Activated CD4-positive, alpha-beta memory T cell treated with anti-CD3 and anti-CD28 coated beads for 36 hours (primary cell): ENCODE measurements around the gene OR9I1. TPM values are rescaled to one million over a fixed set of nuclear protein-coding genes. Genes with fewer than 3 reads are reported as not detected.

Experiments
- CTCF ChIA-PET: fragments of 350-600 bp; sonication (Branson Sonifier 250); formaldehyde crosslinking; loops from one replicate; lab custom pipeline; 2021; ENCODE audit warnings: antibody characterized with exemption, inconsistent platforms; lab: Charles Lee
- POLR2A ChIA-PET: fragments of 350-600 bp; sonication (Branson Sonifier 250); formaldehyde crosslinking; loops from one replicate; lab custom pipeline; 2021; ENCODE audit warnings: antibody characterized with exemption; lab: Charles Lee
- DNase-seq: peaks from one replicate; pipeline ENCODE4 v3.0.0-alpha.2; 2020
- H3K27ac Mint-ChIP-seq: one replicate; pipeline ENCODE4 v1.8.0; 2021; ENCODE audit warnings: mixed read lengths
- H3K27me3 Mint-ChIP-seq: one replicate; pipeline ENCODE4 v1.8.0; 2021; ENCODE audit warnings: mixed read lengths
- H3K36me3 Mint-ChIP-seq: one replicate; pipeline ENCODE4 v1.8.0; 2021; ENCODE audit warnings: mixed read lengths
- H3K4me1 Mint-ChIP-seq: one replicate; pipeline ENCODE4 v1.8.0; 2021; ENCODE audit warnings: low read depth, mixed read lengths
- H3K4me3 Mint-ChIP-seq: one replicate; pipeline ENCODE4 v1.8.0; 2021; ENCODE audit warnings: mild to moderate bottlenecking, mixed read lengths
- H3K9me3 Mint-ChIP-seq: one replicate; pipeline ENCODE4 v1.8.0; 2021; ENCODE audit warnings: mixed read lengths
- intact Hi-C: fragments of 100-400 bp; cut with micrococcal nuclease; formaldehyde crosslinking; loops from one replicate; pipeline ENCODE4 v1.15.1; 2023
- total RNA-seq, 2 experiments: library from RNA; stranded (reverse); gene quantifications; one replicate each; pipeline ENCODE4 v1.2.3, GENCODE V29; 2021

The OR9I1 gene
- total RNA-seq = not detected

- intact Hi-C loops = no loop called here
- Mint-ChIP-seq H3K36me3 (no peaks in the 10 kb centered on the region), H3K4me1 (no peaks in the 10 kb centered on the region), H3K27ac (no peak within 1 kb of the TSS), H3K27me3 (peaks cover 9% of the 10 kb centered on the region), H3K9me3 (no peaks in the 10 kb centered on the region), H3K4me3 (no peak within 1 kb of the TSS)
- DNase-seq = no peak
- ChIA-PET POLR2A (no interaction called here), CTCF (no interaction called here)
Observed at GRCh38 chr11:58125469-58125868, at the start of gene OR9I1. Gene OR9I1 (minus strand): TSS chr11:58125530. CDS start chr11:58119444, 6,086 bp downstream.

GRCh38 chr11:58165504-58166106 lies 40.3 kb upstream of the OR9I1 start:
- POLR2A ChIA-PET = no interaction called here
- no peak for DNase-seq
- Mint-ChIP-seq H3K27ac (no peak overlapping the region), H3K4me1 (no peaks in the 10 kb centered on the region), H3K27me3 (peaks cover 5% of the 10 kb centered on the region), H3K9me3 (no peaks in the 10 kb centered on the region), H3K4me3 (no peak overlapping the region), H3K36me3 (no peaks in the 10 kb centered on the region)
- intact Hi-C loops = no loop called here
- CTCF ChIA-PET = no interaction called here

- Mint-ChIP-seq H3K36me3 (no peaks in the 10 kb centered on the region), H3K9me3 (no peaks in the 10 kb centered on the region), H3K27ac (no peak overlapping the region), H3K27me3 (peaks cover 5% of the 10 kb centered on the region), H3K4me3 (no peak overlapping the region), H3K4me1 (no peaks in the 10 kb centered on the region)
- CTCF ChIA-PET = no interaction called here
- POLR2A ChIA-PET = no interaction called here
- no peak for DNase-seq
- intact Hi-C loops = no loop called here
Observed at GRCh38 chr11:58164990-58165389, 39.7 kb upstream of the OR9I1 start.

- ChIA-PET CTCF (no interaction called here), POLR2A (no interaction called here)
- DNase-seq = no peak
- no peak overlapping the region for H3K4me3 Mint-ChIP-seq
- peaks cover 5% of the 10 kb centered on the region for H3K27me3 Mint-ChIP-seq
- intact Hi-C loops = no loop called here
- no peak overlapping the region for H3K27ac Mint-ChIP-seq
- H3K4me1 Mint-ChIP-seq = no peaks in the 10 kb centered on the region
- H3K36me3 Mint-ChIP-seq = no peaks in the 10 kb centered on the region
- H3K9me3 Mint-ChIP-seq = no peaks in the 10 kb centered on the region
Observed at GRCh38 chr11:58164389-58164788, 39.1 kb upstream of the OR9I1 start.

- ChIA-PET POLR2A (no interaction called here), CTCF (no interaction called here)
- Mint-ChIP-seq H3K27ac (no peak overlapping the region), H3K9me3 (no peaks in the 10 kb centered on the region), H3K27me3 (peaks cover 8% of the 10 kb centered on the region), H3K4me3 (no peak overlapping the region), H3K36me3 (no peaks in the 10 kb centered on the region), H3K4me1 (no peaks in the 10 kb centered on the region)
- intact Hi-C loops = no loop called here
- no peak for DNase-seq
Observed at GRCh38 chr11:58152781-58153180, 27.5 kb upstream of the OR9I1 start.

- Mint-ChIP-seq H3K9me3 (no peaks in the 10 kb centered on the region), H3K27me3 (peaks cover 10% of the 10 kb centered on the region), H3K4me3 (no peak overlapping the region), H3K4me1 (no peaks in the 10 kb centered on the region), H3K36me3 (no peaks in the 10 kb centered on the region), H3K27ac (no peak overlapping the region)
- ChIA-PET POLR2A (no interaction called here), CTCF (no interaction called here)
- no peak for DNase-seq
- intact Hi-C loops = no loop called here
Observed at GRCh38 chr11:58142761-58143160, 17.4 kb upstream of the OR9I1 start.

- H3K4me1 Mint-ChIP-seq = no peaks in the 10 kb centered on the region
- ChIA-PET POLR2A (no interaction called here), CTCF (no interaction called here)
- no peak for DNase-seq
- no peak overlapping the region for H3K4me3 Mint-ChIP-seq
- H3K9me3 Mint-ChIP-seq = no peaks in the 10 kb centered on the region
- no peaks in the 10 kb centered on the region for H3K27me3 Mint-ChIP-seq
- no peak overlapping the region for H3K27ac Mint-ChIP-seq
- intact Hi-C loops = no loop called here
- H3K36me3 Mint-ChIP-seq = no peaks in the 10 kb centered on the region
Observed at GRCh38 chr11:58135171-58135570, 9.8 kb upstream of the OR9I1 start.

- Mint-ChIP-seq H3K4me3 (no peak overlapping the region), H3K9me3 (no peaks in the 10 kb centered on the region), H3K4me1 (no peaks in the 10 kb centered on the region), H3K27ac (no peak overlapping the region), H3K27me3 (no peaks in the 10 kb centered on the region), H3K36me3 (no peaks in the 10 kb centered on the region)
- ChIA-PET CTCF (no interaction called here), POLR2A (no interaction called here)
- DNase-seq = no peak
- intact Hi-C loops = no loop called here
Observed at GRCh38 chr11:58134151-58134550, 8.8 kb upstream of the OR9I1 start.

GRCh38 chr11:58133309-58134076 lies 8.2 kb upstream of the OR9I1 start:
- intact Hi-C loops = no loop called here
- Mint-ChIP-seq H3K27me3 (no peaks in the 10 kb centered on the region), H3K36me3 (no peaks in the 10 kb centered on the region), H3K27ac (no peak overlapping the region), H3K9me3 (no peaks in the 10 kb centered on the region), H3K4me3 (no peak overlapping the region), H3K4me1 (no peaks in the 10 kb centered on the region)
- CTCF ChIA-PET = no interaction called here
- no peak for DNase-seq
- POLR2A ChIA-PET = interaction anchor here (1.1 kb wide), 1 partner anchor 379 kb away, joined by 3 read pairs; no protein-coding TSS in a partner anchor

GRCh38 chr11:58127350-58127749 lies 2.0 kb upstream of the OR9I1 start:
- no peaks in the 10 kb centered on the region for H3K36me3 Mint-ChIP-seq
- POLR2A ChIA-PET = no interaction called here
- H3K27me3 Mint-ChIP-seq = peaks cover 8% of the 10 kb centered on the region
- DNase-seq = no peak
- intact Hi-C loops = no loop called here
- no peak overlapping the region for H3K27ac Mint-ChIP-seq
- H3K9me3 Mint-ChIP-seq = no peaks in the 10 kb centered on the region
- CTCF ChIA-PET = no interaction called here
- H3K4me3 Mint-ChIP-seq = no peak overlapping the region
- no peaks in the 10 kb centered on the region for H3K4me1 Mint-ChIP-seq

GRCh38 chr11:58121096-58121495 lies 4.2 kb downstream of the OR9I1 start:
- no peak overlapping the region for H3K27ac Mint-ChIP-seq
- H3K27me3 Mint-ChIP-seq = peaks cover 7% of the 10 kb centered on the region
- no peaks in the 10 kb centered on the region for H3K36me3 Mint-ChIP-seq
- CTCF ChIA-PET = no interaction called here
- H3K9me3 Mint-ChIP-seq = no peaks in the 10 kb centered on the region
- POLR2A ChIA-PET = no interaction called here
- H3K4me3 Mint-ChIP-seq = no peak overlapping the region
- H3K4me1 Mint-ChIP-seq = no peaks in the 10 kb centered on the region
- DNase-seq = no peak
- intact Hi-C loops = no loop called here

GRCh38 chr11:58097437-58097836 lies 27.9 kb downstream of the OR9I1 start:
- no peak overlapping the region for H3K27ac Mint-ChIP-seq
- peaks cover 12% of the 10 kb centered on the region for H3K9me3 Mint-ChIP-seq
- H3K4me3 Mint-ChIP-seq = no peak overlapping the region
- H3K4me1 Mint-ChIP-seq = no peaks in the 10 kb centered on the region
- H3K36me3 Mint-ChIP-seq = peaks cover 6% of the 10 kb centered on the region
- intact Hi-C loops = no loop called here
- H3K27me3 Mint-ChIP-seq = peaks cover 8% of the 10 kb centered on the region
- ChIA-PET CTCF (no interaction called here), POLR2A (no interaction called here)
- DNase-seq = no peak

- no peak for DNase-seq
- no peaks in the 10 kb centered on the region for H3K4me1 Mint-ChIP-seq
- H3K4me3 Mint-ChIP-seq = no peak overlapping the region
- POLR2A ChIA-PET = no interaction called here
- CTCF ChIA-PET = no interaction called here
- peaks cover 2% of the 10 kb centered on the region for H3K27me3 Mint-ChIP-seq
- intact Hi-C loops = no loop called here
- H3K9me3 Mint-ChIP-seq = no peaks in the 10 kb centered on the region
- no peak overlapping the region for H3K27ac Mint-ChIP-seq
- H3K36me3 Mint-ChIP-seq = no peaks in the 10 kb centered on the region
Observed at GRCh38 chr11:58086528-58086927, 38.8 kb downstream of the OR9I1 start.
